ENCODE results near the gene ZCCHC9. TPM values are rescaled to one million over a fixed set of nuclear protein-coding genes. Genes with fewer than 3 reads are reported as not detected.

The ZCCHC9 gene
- total and polyA plus RNA-seq, 9 donors = 23.9 to 30.8 (median 28.2) TPM

DNA sequence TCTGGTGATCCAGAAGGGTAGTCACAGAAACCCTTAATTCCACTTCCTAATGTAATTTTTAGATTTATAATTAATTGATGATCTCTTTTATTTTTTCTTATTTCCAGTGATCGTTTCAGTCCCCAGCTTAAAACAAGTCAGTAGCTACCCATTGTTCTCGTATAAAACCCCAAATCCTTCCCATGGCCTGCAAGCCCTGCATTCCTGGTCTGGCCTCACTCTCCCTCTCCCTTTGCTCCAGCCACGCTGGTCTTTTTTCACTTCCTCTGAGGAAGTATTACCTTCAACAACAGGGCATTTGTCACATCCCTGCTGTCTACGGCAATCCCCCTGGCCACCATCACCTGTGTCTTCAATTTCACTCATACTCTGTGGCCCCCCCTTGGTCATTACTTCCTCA, 47.8 kb downstream of the ZCCHC9 start:
- no peak for DNase-seq
- WGBS (ENCODE audit: insufficient coverage) = 63% methylated on average over 4 of the region's 4 CpGs
- Histone ChIP-seq H3K9me3 (replicated peaks; ENCODE audit: control insufficient read depth, low read depth, low read length) (no peaks in the 10 kb centered on the region), H3K36me3 (ENCODE audit: control insufficient read depth, insufficient read depth, low read length) (no peaks in the 10 kb centered on the region), H3K4me3 (ENCODE audit: low read length) (no peak overlapping the region), H3K4me1 (ENCODE audit: control insufficient read depth, insufficient read depth, low read length) (no peaks in the 10 kb centered on the region), H3K27me3 (ENCODE audit: control insufficient read depth, insufficient read depth, low read length) (no peaks in the 10 kb centered on the region), H3K27ac (ENCODE audit: low read length) (no peak overlapping the region)

DNA sequence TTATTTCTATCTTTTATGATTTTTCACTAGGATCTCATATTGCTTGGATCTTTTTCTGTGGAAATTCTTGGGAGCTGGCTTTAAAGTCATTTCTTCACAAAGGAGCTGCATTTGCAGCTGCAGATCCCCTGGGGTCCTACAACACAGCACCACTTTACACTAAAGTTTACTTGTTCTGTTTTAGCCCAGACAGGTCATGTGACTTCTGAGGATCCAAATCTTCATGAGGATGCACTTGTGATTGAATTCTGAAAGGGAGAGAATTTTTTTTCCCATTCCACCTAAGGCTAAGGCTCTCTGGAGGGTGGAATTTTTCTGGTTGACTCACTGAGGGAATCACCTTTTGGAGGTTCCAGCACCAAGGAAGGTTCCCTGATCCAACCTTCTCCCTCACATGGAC, 49.1 kb downstream of the ZCCHC9 start:
- Histone ChIP-seq H3K4me3 (ENCODE audit: low read length) (no peak overlapping the region), H3K27ac (ENCODE audit: low read length) (no peak overlapping the region), H3K4me1 (ENCODE audit: control insufficient read depth, insufficient read depth, low read length) (no peaks in the 10 kb centered on the region), H3K9me3 (replicated peaks; ENCODE audit: control insufficient read depth, low read depth, low read length) (no peaks in the 10 kb centered on the region), H3K27me3 (ENCODE audit: control insufficient read depth, insufficient read depth, low read length) (no peaks in the 10 kb centered on the region), H3K36me3 (ENCODE audit: control insufficient read depth, insufficient read depth, low read length) (no peaks in the 10 kb centered on the region)
- peak; percentile 5 for DNase-seq

DNA sequence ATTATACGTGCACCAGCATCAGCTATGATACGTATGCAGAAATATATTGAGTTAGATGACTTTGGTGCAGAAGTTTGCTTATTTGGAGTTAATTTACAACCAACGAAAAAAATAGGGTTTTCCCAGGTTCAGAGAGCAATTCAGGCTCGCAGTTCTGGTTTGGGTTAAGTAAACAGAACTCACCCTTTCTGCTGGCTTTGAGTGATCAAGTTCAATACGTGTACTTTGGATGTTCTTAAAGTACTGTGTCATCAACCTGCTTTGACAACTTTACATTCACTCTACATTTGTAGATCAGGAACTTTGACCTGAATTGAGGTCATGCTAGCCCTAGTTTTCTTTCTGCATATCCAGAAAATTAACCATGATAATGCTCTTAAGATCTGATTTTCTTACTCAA, 51.8 kb downstream of the ZCCHC9 start:
- DNase-seq = no peak
- no peak overlapping the region for H3K27ac ChIP-seq (ENCODE audit: low read length)
- WGBS (ENCODE audit: insufficient coverage) = 82% methylated on average over 2 of the region's 5 CpGs
- no peak overlapping the region for H3K4me3 ChIP-seq (ENCODE audit: low read length)
- H3K4me1 ChIP-seq (ENCODE audit: control insufficient read depth, insufficient read depth, low read length) = no peaks in the 10 kb centered on the region
- H3K36me3 ChIP-seq (ENCODE audit: control insufficient read depth, insufficient read depth, low read length) = no peaks in the 10 kb centered on the region
- no peaks in the 10 kb centered on the region for H3K9me3 ChIP-seq (replicated peaks; ENCODE audit: control insufficient read depth, low read depth, low read length)
- no peaks in the 10 kb centered on the region for H3K27me3 ChIP-seq (ENCODE audit: control insufficient read depth, insufficient read depth, low read length)

DNA sequence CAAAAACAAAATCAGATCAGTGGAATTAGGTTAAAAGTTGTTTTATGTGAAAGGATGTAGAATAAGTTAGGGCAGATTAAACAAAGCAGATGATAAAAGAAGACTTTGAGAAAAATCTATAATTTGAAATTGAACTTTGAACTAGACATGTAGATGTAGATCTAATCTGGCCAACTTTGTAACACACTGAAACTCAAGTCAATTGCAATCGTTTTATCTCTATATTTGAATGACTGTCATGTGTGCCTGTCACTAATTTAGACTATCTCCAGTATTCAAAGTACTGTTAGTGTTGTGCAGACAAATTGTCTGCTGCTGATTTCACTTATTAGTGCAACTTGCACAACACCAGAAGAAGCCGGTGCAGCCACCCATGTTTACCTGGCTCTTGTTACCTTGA, 52.7 kb downstream of the ZCCHC9 start:
- Histone ChIP-seq H3K27me3 (ENCODE audit: control insufficient read depth, insufficient read depth, low read length) (no peaks in the 10 kb centered on the region), H3K9me3 (replicated peaks; ENCODE audit: control insufficient read depth, low read depth, low read length) (no peaks in the 10 kb centered on the region), H3K27ac (ENCODE audit: low read length) (no peak overlapping the region), H3K4me3 (ENCODE audit: low read length) (no peak overlapping the region), H3K4me1 (ENCODE audit: control insufficient read depth, insufficient read depth, low read length) (no peaks in the 10 kb centered on the region), H3K36me3 (ENCODE audit: control insufficient read depth, insufficient read depth, low read length) (no peaks in the 10 kb centered on the region)
- DNase-seq = no peak
- WGBS (ENCODE audit: insufficient coverage) = no CpG with 5 or more reads among the region's 2 CpGs

DNA sequence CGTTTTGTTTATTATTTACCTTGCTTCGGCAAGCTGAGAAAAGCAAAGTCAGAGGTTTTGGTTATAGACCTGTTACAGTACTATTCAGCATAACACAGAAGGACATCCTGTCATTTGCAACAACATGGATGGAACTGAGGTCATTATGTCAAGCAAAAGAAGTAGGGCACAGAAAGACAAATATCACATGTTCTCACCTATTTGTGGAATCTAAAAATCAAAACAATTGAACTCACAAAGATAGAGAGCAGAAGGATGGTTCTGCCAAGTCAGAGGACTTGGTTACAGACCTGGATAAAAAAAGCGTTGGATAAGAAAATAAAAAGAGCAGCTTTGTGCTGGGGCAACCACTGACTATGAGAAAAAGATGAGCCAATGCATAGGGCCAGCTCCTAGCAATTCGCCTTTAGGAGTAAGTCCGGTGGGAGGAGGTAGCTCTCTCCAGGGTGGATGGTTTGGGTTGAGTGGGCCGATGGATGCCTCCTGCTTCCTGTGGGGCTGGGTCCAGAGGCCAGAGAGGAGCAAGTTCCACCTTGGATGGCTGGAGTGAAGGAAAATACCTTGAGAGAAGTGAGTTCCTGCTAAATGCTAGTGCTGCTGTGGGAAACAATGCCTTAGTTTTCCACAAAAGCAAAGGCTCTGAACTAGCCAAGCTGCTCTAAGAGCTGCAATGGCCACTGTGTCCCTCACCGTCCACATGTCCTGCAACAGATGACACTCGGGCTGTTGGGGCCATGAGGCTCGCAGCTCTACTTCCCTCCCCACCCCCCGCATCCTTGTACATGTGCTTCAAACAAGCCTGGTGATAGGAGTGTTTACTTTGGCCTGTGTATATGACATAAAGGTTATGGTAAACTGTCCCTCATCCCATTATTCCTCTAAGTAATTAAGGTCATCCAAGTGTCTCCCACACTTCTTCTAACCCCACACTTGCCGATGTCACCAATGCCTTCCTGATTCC, 54.2 kb downstream of the ZCCHC9 start:
- no peak for DNase-seq
- H3K27ac ChIP-seq (ENCODE audit: low read length) = no peak overlapping the region
- whole genome bisulfite sequencing (ENCODE audit: insufficient coverage) = 90% methylated on average over 7 of the region's 11 CpGs
- no peaks in the 10 kb centered on the region for H3K4me1 ChIP-seq (ENCODE audit: control insufficient read depth, insufficient read depth, low read length)
- no peak overlapping the region for H3K4me3 ChIP-seq (ENCODE audit: low read length)
- H3K27me3 ChIP-seq (ENCODE audit: control insufficient read depth, insufficient read depth, low read length) = no peaks in the 10 kb centered on the region
- H3K9me3 ChIP-seq (replicated peaks; ENCODE audit: control insufficient read depth, low read depth, low read length) = no peaks in the 10 kb centered on the region
- H3K36me3 ChIP-seq (ENCODE audit: control insufficient read depth, insufficient read depth, low read length) = no peaks in the 10 kb centered on the region

DNA sequence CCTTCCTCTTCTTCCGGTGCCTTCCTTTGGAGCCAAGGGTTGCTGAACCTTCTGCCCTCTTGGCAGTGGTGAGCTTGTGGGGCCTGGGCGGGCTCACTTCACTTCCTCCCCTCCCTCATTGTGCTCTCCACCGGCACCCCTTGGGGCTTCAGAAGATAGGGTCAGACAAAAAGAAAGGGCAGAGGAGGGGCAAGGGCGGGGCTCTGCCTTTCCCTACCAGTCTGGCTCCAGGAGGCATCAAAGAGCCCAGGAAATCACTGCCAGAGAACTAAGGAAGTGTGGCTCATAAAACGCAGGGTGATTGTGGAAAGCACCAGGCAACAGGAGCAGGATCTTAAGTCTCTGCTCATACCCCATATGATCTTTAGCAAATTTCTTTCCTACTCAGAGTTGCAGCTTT, 57.7 kb downstream of the ZCCHC9 start:
- no peaks in the 10 kb centered on the region for H3K9me3 ChIP-seq (replicated peaks; ENCODE audit: control insufficient read depth, low read depth, low read length)
- no peaks in the 10 kb centered on the region for H3K36me3 ChIP-seq (ENCODE audit: control insufficient read depth, insufficient read depth, low read length)
- 44% methylated on average over 2 of the region's 5 CpGs for WGBS (ENCODE audit: insufficient coverage)
- no peaks in the 10 kb centered on the region for H3K4me1 ChIP-seq (ENCODE audit: control insufficient read depth, insufficient read depth, low read length)
- H3K27ac ChIP-seq (ENCODE audit: low read length) = no peak overlapping the region
- no peak overlapping the region for H3K4me3 ChIP-seq (ENCODE audit: low read length)
- no peak for DNase-seq
- no peaks in the 10 kb centered on the region for H3K27me3 ChIP-seq (ENCODE audit: control insufficient read depth, insufficient read depth, low read length)

DNA sequence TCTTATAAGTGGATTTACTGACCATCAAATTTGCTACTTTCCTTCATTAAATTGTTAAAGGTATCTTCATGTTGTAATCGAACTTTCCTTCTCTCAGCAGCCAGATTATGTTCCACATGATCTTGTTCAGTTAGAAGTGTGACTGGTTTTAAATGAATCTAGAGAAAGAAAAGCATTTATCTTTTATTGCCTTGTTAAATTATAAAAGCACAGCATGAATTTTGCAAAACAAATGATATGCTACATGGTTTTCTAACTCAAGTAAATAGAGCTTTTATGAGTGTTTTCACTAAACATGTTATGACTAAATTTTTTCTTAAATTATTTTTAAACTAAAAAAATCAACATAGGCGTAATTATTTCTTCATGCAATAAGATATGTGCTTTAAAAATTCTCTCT, 58.5 kb downstream of the ZCCHC9 start:
- Histone ChIP-seq H3K27ac (ENCODE audit: low read length) (no peak overlapping the region), H3K4me3 (ENCODE audit: low read length) (no peak overlapping the region), H3K36me3 (ENCODE audit: control insufficient read depth, insufficient read depth, low read length) (no peaks in the 10 kb centered on the region), H3K4me1 (ENCODE audit: control insufficient read depth, insufficient read depth, low read length) (no peaks in the 10 kb centered on the region), H3K27me3 (ENCODE audit: control insufficient read depth, insufficient read depth, low read length) (no peaks in the 10 kb centered on the region), H3K9me3 (replicated peaks; ENCODE audit: control insufficient read depth, low read depth, low read length) (no peaks in the 10 kb centered on the region)
- no CpG with 5 or more reads among the region's 2 CpGs for WGBS (ENCODE audit: insufficient coverage)
- no peak for DNase-seq

DNA sequence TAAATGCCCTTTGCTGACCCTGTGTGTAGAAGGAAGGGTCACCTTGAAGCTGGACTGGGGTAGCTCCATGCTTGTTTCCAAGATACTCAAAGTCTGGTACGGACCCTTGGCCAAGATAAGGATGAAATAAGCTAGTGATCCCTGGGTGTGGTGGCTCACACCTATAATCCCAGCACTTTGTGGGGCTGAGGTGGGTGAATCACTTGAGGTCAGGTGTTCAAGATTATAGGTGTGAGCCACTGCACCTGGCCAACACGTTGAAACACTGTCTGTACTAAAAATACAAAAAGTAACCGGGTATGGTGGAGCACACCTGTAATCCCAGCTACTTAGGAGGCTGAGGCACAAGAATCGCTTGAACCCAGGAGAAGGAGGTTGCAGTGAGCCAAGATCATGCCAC, 59.3 kb downstream of the ZCCHC9 start:
- H3K27me3 ChIP-seq (ENCODE audit: control insufficient read depth, insufficient read depth, low read length) = no peaks in the 10 kb centered on the region
- DNase-seq = no peak
- H3K27ac ChIP-seq (ENCODE audit: low read length) = no peak overlapping the region
- 100% methylated on average over 2 of the region's 4 CpGs for WGBS (ENCODE audit: insufficient coverage)
- no peaks in the 10 kb centered on the region for H3K36me3 ChIP-seq (ENCODE audit: control insufficient read depth, insufficient read depth, low read length)
- no peaks in the 10 kb centered on the region for H3K4me1 ChIP-seq (ENCODE audit: control insufficient read depth, insufficient read depth, low read length)
- no peaks in the 10 kb centered on the region for H3K9me3 ChIP-seq (replicated peaks; ENCODE audit: control insufficient read depth, low read depth, low read length)
- no peak overlapping the region for H3K4me3 ChIP-seq (ENCODE audit: low read length)

DNA sequence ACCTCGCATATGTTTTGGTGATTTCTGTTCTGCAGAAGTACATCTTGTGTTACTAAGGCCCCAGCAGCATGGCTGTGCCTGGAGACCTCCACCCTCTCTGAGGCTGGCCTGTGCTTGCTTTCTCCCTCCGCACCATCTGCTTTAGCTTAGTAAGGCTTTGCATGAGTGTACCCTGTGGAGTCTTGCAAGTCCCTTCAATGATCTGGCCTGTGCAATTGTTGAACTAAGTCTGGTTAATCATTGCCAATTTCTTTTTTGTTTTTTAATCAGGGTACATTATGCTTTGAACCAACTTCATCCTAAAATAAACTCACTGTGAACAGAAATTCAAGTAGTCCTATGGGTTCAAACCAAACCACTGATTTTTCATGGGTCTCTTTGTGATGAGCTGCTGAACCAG, 60.2 kb downstream of the ZCCHC9 start:
- Histone ChIP-seq H3K4me1 (ENCODE audit: control insufficient read depth, insufficient read depth, low read length) (no peaks in the 10 kb centered on the region), H3K4me3 (ENCODE audit: low read length) (no peak overlapping the region), H3K9me3 (replicated peaks; ENCODE audit: control insufficient read depth, low read depth, low read length) (no peaks in the 10 kb centered on the region), H3K27ac (ENCODE audit: low read length) (no peak overlapping the region), H3K27me3 (ENCODE audit: control insufficient read depth, insufficient read depth, low read length) (no peaks in the 10 kb centered on the region), H3K36me3 (ENCODE audit: control insufficient read depth, insufficient read depth, low read length) (no peaks in the 10 kb centered on the region)
- DNase-seq = no peak
- WGBS (ENCODE audit: insufficient coverage) = 80% methylated on average over 2 of the region's 2 CpGs

Measured in muscle of leg (tissue), 11 donors.